ENCODE data around the gene THRSP.
"Not testable (repeated sequence)": the region's sequence is repeated elsewhere in the genome, so short reads cannot be mapped to it uniquely, and the experiment has no call there.

The THRSP gene

GRCh38 chr11:78060533-78060932, 3.1 kb upstream of the THRSP start:
- DNase-seq = no peak
- in situ Hi-C loops (cut with HindIII; ENCODE audit: low pct_ligation_motif_present, low pct_unique_long_range_greater_than_20kb, low sequenced_read_pairs) = no loop called here

GRCh38 chr11:78061088-78061920, 2.4 kb upstream of the THRSP start:
- DNase-seq = no peak
- in situ Hi-C loops (cut with HindIII; ENCODE audit: low pct_ligation_motif_present, low pct_unique_long_range_greater_than_20kb, low sequenced_read_pairs) = no loop called here

- no peak for DNase-seq
- in situ Hi-C loops (cut with HindIII; ENCODE audit: low pct_ligation_motif_present, low pct_unique_long_range_greater_than_20kb, low sequenced_read_pairs) = no loop called here
These were observed 1.7 kb upstream of the THRSP start for GRCh38 chr11:78061921-78062311.

- DNase-seq = no peak
- in situ Hi-C loops (cut with HindIII; ENCODE audit: low pct_ligation_motif_present, low pct_unique_long_range_greater_than_20kb, low sequenced_read_pairs) = no loop called here
These were observed 990 bp upstream of the THRSP start for GRCh38 chr11:78062671-78063070.

GRCh38 chr11:78065203-78065602, 1.5 kb downstream of the THRSP start:
- no peak for DNase-seq
- in situ Hi-C loops (cut with HindIII; ENCODE audit: low pct_ligation_motif_present, low pct_unique_long_range_greater_than_20kb, low sequenced_read_pairs) = no loop called here

GRCh38 chr11:78066471-78066870, 2.8 kb downstream of the THRSP start:
- in situ Hi-C loops (cut with HindIII; ENCODE audit: low pct_ligation_motif_present, low pct_unique_long_range_greater_than_20kb, low sequenced_read_pairs) = no loop called here
- no peak for DNase-seq

- in situ Hi-C loops (cut with HindIII; ENCODE audit: low pct_ligation_motif_present, low pct_unique_long_range_greater_than_20kb, low sequenced_read_pairs) = no loop called here
- DNase-seq = no peak
These were observed 4.0 kb downstream of the THRSP start for GRCh38 chr11:78067704-78068103.

DNA sequence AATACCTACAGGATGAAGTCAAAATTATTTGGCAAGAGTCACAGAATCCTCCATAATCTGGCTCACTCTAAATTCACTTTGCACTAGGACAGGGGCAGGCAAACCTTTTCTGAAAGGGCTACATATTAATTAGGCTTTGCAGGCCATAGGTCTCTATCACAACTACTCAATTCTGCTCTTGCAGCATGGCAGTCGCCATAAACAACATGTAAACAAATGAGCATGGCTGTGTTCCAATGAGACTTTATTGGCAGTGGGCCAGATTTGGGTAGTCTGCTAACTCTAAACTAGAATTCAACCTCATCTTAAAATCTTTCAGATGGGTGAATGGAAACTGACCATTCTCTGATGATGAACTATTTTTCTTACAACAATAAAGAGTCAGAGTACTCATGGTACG, 5.8 kb downstream of the THRSP start:
- in situ Hi-C loops (cut with HindIII; ENCODE audit: low pct_ligation_motif_present, low pct_unique_long_range_greater_than_20kb, low sequenced_read_pairs) = no loop called here
- DNase-seq = no peak

DNA sequence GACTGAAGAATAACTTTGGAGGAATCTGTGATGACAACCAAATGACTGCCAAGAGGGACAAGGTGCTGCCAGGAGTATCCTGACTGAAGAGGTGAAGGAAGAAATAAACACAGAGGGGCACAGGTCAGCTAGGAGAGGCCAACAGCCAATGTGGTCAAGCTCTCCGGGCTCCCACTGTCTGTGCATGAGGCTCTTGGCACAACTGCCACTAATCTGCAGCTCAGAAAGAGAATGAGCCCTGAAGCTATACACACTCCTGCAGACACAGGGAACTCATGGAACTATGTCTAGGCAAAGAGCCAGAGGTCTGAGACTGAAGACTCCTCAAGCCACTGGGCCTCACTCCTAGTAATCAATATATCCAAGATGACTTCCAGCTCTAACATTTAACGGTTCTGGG, 7.0 kb downstream of the THRSP start:
- in situ Hi-C loops (cut with HindIII; ENCODE audit: low pct_ligation_motif_present, low pct_unique_long_range_greater_than_20kb, low sequenced_read_pairs) = no loop called here
- DNase-seq = no peak

DNA sequence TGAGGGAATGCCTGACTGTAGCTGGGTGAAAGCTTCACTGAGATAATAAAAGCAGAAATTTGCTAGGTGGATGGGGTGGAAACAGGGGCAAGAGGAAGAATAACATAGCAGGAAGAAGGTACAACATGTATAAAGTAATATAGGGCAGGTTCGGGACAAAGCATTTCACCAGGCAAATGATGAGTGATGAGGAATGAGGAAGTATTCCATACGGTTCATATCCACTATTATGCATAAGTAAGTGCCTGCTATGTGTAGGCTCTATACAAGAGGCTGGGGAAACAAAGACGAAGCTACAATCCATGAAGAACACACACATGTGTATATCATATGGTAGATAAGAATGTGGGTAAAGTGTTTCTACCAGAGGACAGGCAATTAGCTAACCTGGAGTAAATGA, 8.1 kb downstream of the THRSP start:
- in situ Hi-C loops (cut with HindIII; ENCODE audit: low pct_ligation_motif_present, low pct_unique_long_range_greater_than_20kb, low sequenced_read_pairs) = no loop called here
- no peak for DNase-seq

GRCh38 chr11:78072455-78072854, 8.8 kb downstream of the THRSP start:
- no peak for DNase-seq
- in situ Hi-C loops (cut with HindIII; ENCODE audit: low pct_ligation_motif_present, low pct_unique_long_range_greater_than_20kb, low sequenced_read_pairs) = no loop called here

DNA sequence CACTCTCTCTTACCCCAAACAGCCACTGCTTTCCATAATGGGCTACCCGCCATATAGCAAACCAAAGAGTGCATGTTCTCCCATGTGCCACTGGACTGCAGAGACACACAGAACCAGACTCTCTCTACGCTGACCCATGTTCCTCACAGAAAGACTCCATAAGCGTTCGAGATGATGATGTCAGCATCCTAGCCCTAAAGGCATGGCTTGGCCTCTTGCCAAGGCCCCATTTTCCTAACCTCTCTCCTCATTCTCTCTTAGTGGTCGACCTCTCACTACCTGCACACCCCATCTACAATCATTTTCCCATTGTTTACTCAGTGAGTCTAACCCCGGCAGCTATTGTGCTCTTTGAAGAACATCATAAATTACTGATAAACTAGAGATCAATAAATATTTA, 11.1 kb downstream of the THRSP start:
- in situ Hi-C loops (cut with HindIII; ENCODE audit: low pct_ligation_motif_present, low pct_unique_long_range_greater_than_20kb, low sequenced_read_pairs) = no loop called here
- DNase-seq = no peak

DNA sequence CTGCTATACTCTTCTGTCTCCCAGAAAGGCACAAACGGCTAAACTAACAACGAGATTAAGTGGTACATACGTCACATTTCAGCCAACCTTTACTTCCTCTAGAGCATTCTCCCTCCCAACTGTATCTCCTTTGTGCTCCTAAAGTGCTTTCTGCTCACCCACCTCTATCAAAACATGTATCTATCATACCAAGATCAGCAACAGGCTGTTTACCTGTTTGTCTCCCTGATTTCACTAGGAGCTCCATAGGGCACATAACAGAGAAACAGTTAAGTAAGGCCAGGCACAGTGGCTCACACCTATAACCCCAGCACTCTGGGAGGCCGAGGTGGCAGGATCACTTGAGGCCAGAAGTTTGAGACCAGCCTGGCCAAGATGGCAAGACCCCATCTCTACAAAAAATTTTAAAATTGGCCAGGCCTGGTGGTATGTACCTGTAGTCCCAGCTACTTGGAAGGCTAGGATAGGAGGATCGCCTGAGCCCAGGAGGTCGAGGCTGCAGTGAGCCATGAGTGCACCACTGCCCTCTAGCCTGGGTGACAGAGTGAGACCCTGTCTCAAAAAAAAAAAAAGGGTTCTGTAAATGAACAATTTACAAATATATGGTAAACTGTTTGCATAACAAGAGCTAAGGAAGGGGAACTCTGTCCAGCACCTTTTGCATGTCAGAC, 13.2 kb downstream of the THRSP start:
- DNase-seq = no peak
- in situ Hi-C loops (cut with HindIII; ENCODE audit: low pct_ligation_motif_present, low pct_unique_long_range_greater_than_20kb, low sequenced_read_pairs) = no loop called here

- in situ Hi-C loops (cut with HindIII; ENCODE audit: low pct_ligation_motif_present, low pct_unique_long_range_greater_than_20kb, low sequenced_read_pairs); DNase-seq: not testable (repeated sequence)
These were observed 13.9 kb downstream of the THRSP start for GRCh38 chr11:78077592-78077991.

DNA sequence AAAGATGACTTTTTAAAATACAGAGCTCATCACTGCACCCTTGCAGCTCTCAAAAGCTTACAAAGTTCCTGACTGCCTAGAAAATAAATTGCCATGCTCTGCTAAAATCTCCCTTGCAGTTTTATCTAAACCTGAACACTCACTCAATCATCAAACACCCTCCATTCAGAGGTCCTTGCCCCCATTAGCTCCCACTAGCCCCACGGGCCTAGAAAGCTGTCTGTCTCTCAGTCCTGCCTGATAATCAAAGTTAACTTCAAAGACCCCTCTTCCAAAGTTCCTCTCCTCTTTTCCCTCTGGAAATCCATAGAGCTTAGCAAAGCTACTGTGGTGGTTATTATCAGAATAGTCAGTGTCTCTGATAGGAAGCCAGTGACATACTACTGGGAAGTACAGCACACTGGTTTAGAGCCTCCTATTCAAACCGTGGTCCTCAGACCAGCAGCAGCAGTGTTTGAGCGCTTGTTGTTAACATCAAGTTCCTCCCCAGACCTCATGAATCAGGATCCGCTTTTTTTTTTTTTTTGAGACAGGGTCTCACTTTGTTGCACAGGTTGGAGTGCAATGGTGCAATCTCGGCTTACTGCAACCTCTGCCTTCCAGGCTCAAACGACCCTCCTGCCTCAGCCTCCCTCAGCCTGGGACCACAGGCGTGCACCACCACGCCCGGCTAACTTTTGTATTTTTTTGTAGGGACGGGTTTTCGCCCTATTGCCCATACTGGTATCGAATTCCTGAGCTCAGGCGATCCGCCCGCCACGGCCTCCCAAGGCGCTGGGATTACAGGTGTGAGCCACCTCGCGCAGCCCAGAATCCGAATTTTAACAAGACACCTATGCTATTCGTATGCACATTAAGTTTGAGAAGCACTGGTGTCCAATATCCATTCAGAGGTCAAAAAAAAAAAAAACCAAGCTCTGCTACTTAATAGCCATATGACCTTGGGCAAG, 14.8 kb downstream of the THRSP start:
- in situ Hi-C loops (cut with HindIII; ENCODE audit: low pct_ligation_motif_present, low pct_unique_long_range_greater_than_20kb, low sequenced_read_pairs) = no loop called here
- DNase-seq = no peak

DNA sequence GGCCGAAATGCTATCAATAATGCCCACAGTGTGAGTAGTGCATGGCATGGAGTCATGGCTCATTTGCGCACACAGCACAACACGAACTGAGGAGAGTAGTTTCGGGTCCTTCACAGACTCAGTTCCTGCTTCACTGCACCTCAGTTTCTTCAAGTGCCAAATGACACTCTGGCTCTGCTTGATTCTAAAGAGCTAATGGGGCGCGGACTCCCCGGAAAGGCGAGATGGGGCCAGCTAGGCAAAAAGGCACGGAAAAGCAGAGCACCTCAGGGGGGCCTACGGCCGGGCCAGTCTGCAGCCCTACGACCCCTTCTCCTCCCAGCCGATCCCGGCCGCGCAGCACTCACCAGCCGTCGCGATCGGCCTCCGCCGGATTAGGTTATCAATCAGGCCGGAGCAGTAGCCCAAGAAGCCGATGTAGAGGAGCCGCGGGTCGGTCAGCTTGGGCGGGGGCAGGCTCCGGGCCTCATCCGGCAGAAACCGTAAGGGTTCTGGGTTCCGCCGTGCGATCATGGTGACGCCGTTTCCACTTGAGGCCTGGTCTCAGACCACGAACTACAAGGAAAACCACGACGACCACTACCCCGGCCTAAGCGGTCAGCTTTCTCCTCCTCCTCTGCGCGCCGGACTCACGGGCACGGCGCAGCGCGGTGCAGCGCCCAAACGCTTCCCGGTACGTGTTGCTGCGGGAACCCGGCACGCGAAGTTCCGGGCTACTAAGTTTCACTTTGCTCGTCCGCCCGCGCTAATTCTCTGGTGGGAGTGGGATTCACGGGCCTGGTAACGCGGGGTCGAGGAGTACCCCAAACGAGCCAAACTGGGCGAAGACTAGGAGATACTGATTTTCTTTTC, 15.8 kb downstream of the THRSP start, which contains the start of gene NDUFC2:
NDUFC2 (minus strand) TSS at position 631 of the 852 bp plus-strand sequence; CDS start at position 513, 118 bp downstream.
- in situ Hi-C loops (cut with HindIII; ENCODE audit: low pct_ligation_motif_present, low pct_unique_long_range_greater_than_20kb, low sequenced_read_pairs) = no loop called here
- peak; percentile 75 for DNase-seq

GRCh38 chr11:78080084-78080817, 16.6 kb downstream of the THRSP start:
- in situ Hi-C loops (cut with HindIII; ENCODE audit: low pct_ligation_motif_present, low pct_unique_long_range_greater_than_20kb, low sequenced_read_pairs) = no loop called here

More at GRCh38 chr11:78080084-78080817, 16.6 kb downstream of the THRSP start:
- no peak for DNase-seq
